Vagina (tissue), 2 donors: ENCODE data around the gene DOP1A. TPM values are rescaled to one million over a fixed set of nuclear protein-coding genes. Genes with fewer than 3 reads are reported as not detected.
"Not testable (repeated sequence)": the region's sequence is repeated elsewhere in the genome, so short reads cannot be mapped to it uniquely, and the experiment has no call there.

Source experiments
- DNase-seq, 2 donors: peaks; one replicate each; pipeline ENCODE4 v3.0.0-alpha.2; 2017; ENCODE audit errors: extremely low spot score in 2 of 2
- H3K27ac ChIP-seq: fragments of 200-600 bp; sonication (generic); one replicate; pipeline ENCODE4 v1.5.1; 2019
- H3K27me3 ChIP-seq: fragments of 200-600 bp; sonication (generic); one replicate; pipeline ENCODE4 v1.5.1; 2019
- H3K36me3 ChIP-seq, 2 donors: fragments of 200-600 bp; sonication (generic); one replicate each; pipeline ENCODE4 v1.5.1; 2017 to 2019
- H3K4me1 ChIP-seq: fragments of 200-600 bp; sonication (generic); one replicate; pipeline ENCODE4 v1.5.1; 2019
- H3K4me3 ChIP-seq, 2 donors: fragments of 200-600 bp; sonication (generic); 1 replicate in 1 of 2; 2 replicates in 1 of 2; pipeline ENCODE4 v1.5.1; 2016 to 2019
- H3K9me3 ChIP-seq: fragments of 200-600 bp; sonication (generic); one replicate; pipeline ENCODE4 v1.5.1; 2019
- CTCF ChIP-seq, 3 experiments: fragments of 450-650 bp in 2 of 3; fragments of 200-600 bp in 1 of 3; sonication (generic) in 1 of 3; IDR thresholded peaks; one replicate each; pipeline ENCODE4 v1.5.1; 2017 to 2019; ENCODE audit warnings: antibody characterized with exemption in 3 of 3, mild to moderate bottlenecking in 2 of 3, moderate library complexity in 2 of 3
- POLR2A ChIP-seq, 2 donors: fragments of 450-650 bp; IDR thresholded peaks; one replicate each; pipeline ENCODE4 v1.6.1; 2017; ENCODE audit warnings: antibody characterized with exemption in 2 of 2, mild to moderate bottlenecking in 2 of 2, moderate library complexity in 2 of 2
- POLR2AphosphoS5 ChIP-seq, 2 donors: sonication (generic); formaldehyde crosslinking; IDR thresholded peaks; one replicate each; pipeline ENCODE4 v1.9.0; 2017; ENCODE audit warnings: antibody characterized with exemption in 2 of 2, mild to moderate bottlenecking in 2 of 2, low read depth in 1 of 2; ENCODE audit not compliant: insufficient read depth in 1 of 2
- intact Hi-C: fragments of 100-400 bp; cut with DNase I; formaldehyde crosslinking; loops from one replicate; pipeline ENCODE4 v1.15.1; 2023
- total RNA-seq: library from RNA; depleted of rRNA; stranded (reverse); fragments of >200 nt; gene quantifications from one replicate; pipeline ENCODE4 v1.2.3, GENCODE V29; 2016

DOP1A gene
- total RNA-seq, 1 donor from 2014 or later: 33.1 TPM

- Histone ChIP-seq H3K27me3 (no peaks in the 10 kb centered on the region), H3K36me3 (peaks cover 0 to 30% of the 10 kb centered on the region in 2 donors), H3K4me3 (no peak overlapping the region), H3K9me3 (no peaks in the 10 kb centered on the region), H3K4me1 (peaks cover 30% of the 10 kb centered on the region), H3K27ac (no peak overlapping the region)
- no peak for DNase-seq
- TF ChIP-seq CTCF (IDR thresholded peaks at IDR 0.05): no peak
- no peak for TF ChIP-seq POLR2A (IDR thresholded peaks at IDR 0.05)
- TF ChIP-seq POLR2AphosphoS5 (IDR thresholded peaks at IDR 0.05; ENCODE audit: insufficient read depth in 1 of 2, low read depth in 1 of 2): no peak
- intact Hi-C loops: no loop called here
These were observed 121.0 kb downstream of the DOP1A start for GRCh38 chr6:83188501-83188900.

- H3K36me3 ChIP-seq: peaks cover 0 to 25% of the 10 kb centered on the region in 2 donors
- H3K27me3 ChIP-seq: no peaks in the 10 kb centered on the region
- H3K4me3 ChIP-seq: no peak overlapping the region
- intact Hi-C loops: no loop called here
- no peak overlapping the region for H3K27ac ChIP-seq
- H3K4me1 ChIP-seq: peaks cover 43% of the 10 kb centered on the region
- no peaks in the 10 kb centered on the region for H3K9me3 ChIP-seq
- no peak for DNase-seq
- no peak for TF ChIP-seq POLR2A (IDR thresholded peaks at IDR 0.05)
- TF ChIP-seq POLR2AphosphoS5 (IDR thresholded peaks at IDR 0.05; ENCODE audit: insufficient read depth in 1 of 2, low read depth in 1 of 2): no peak
- TF ChIP-seq CTCF (IDR thresholded peaks at IDR 0.05): no peak
These were observed 123.2 kb downstream of the DOP1A start for GRCh38 chr6:83190626-83191025.

- H3K27me3 ChIP-seq, DNase-seq, H3K9me3 ChIP-seq, H3K27ac ChIP-seq, intact Hi-C loops: not testable (repeated sequence)
- Histone ChIP-seq H3K36me3 (peaks cover 0 to 13% of the 10 kb centered on the region in 2 donors), H3K4me3 (peak overlapping the region; percentile 89 to 96), H3K4me1 (peaks cover 43% of the 10 kb centered on the region)
These were observed 124.5 kb downstream of the DOP1A start for GRCh38 chr6:83191974-83192373.

GRCh38 chr6:83192456-83192855 lies 125.0 kb downstream of the DOP1A start:
- Histone ChIP-seq H3K4me3 (peak overlapping the region; percentile 89 to 96), H3K36me3 (peaks cover 0 to 8% of the 10 kb centered on the region in 2 donors), H3K4me1 (peaks cover 43% of the 10 kb centered on the region), H3K27me3 (no peaks in the 10 kb centered on the region), H3K9me3 (no peaks in the 10 kb centered on the region), H3K27ac (peak overlapping the region; percentile 74)
- no peak for TF ChIP-seq CTCF (IDR thresholded peaks at IDR 0.05)
- intact Hi-C loops: no loop called here
- DNase-seq: no peak

GRCh38 chr6:83192871-83193746 lies 125.6 kb downstream of the DOP1A start, which contains the start of the genes PGM3 and RWDD2A:
TSS of gene PGM3 (minus strand) at chr6:83193265. CDS start at chr6:83191012, 2,253 bp downstream.
TSS of gene RWDD2A (plus strand) at chr6:83193357. CDS start at chr6:83194452, 1,095 bp downstream.
- Histone ChIP-seq H3K27ac (peak within 1 kb of the TSS; percentile 74), H3K36me3 (peaks cover 0 to 2% of the 10 kb centered on the region in 2 donors), H3K4me1 (peaks cover 43% of the 10 kb centered on the region), H3K4me3 (peak within 1 kb of the TSS; percentile 89 to 96), H3K9me3 (no peaks in the 10 kb centered on the region), H3K27me3 (no peaks in the 10 kb centered on the region)
- no peak for TF ChIP-seq CTCF (IDR thresholded peaks at IDR 0.05)
- peak in 1 of 2 donors; percentile 77 for TF ChIP-seq POLR2A (IDR thresholded peaks at IDR 0.05)
- peak; percentile 77 to 92 for TF ChIP-seq POLR2AphosphoS5 (IDR thresholded peaks at IDR 0.05; ENCODE audit: insufficient read depth in 1 of 2, low read depth in 1 of 2)
- intact Hi-C loops: no loop called here
- peak in 1 of 2 donors; percentile 93 for DNase-seq
